Activated CD4-positive, alpha-beta T cell treated with anti-CD3 and anti-CD28 coated beads, Interleukin-2, Interleukin-6, amounts not matched to agents 100 ng/mL and 50 ng/mL, durations not matched to agents 16 hours and 8 hours (primary cell): Measurements from ENCODE around the gene KCTD21.
"Not testable (repeated sequence)": the region's sequence is repeated elsewhere in the genome, so short reads cannot be mapped to it uniquely, and the experiment has no call there.

ENCODE experiments used
- DNase-seq: peaks from one replicate; pipeline ENCODE4 v3.0.0-alpha.2; 2020

The KCTD21 gene

DNA sequence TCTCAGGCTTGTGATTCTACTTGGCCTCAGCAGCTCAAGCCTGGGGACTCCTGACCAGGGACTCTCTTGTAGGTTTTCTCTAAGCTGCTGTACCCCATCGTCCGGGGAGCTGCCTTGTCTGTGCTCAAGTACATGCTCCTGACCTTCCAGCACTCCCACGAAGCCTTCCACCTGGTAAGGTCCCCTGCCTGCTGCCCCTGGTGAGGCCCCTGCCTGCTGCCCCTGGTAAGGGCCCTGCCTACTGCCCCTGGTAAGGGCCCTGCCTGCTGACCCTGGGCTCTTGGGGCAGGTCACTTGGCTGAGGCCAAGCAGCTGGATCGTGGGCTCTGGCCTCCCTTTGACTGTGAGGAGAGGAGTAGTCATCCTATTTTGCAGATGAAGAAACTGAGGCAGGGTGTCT, 11.6 kb upstream of the KCTD21 start:
- no peak for DNase-seq

- no peak for DNase-seq
These were observed 11.2 kb upstream of the KCTD21 start for GRCh38 chr11:78199653-78200015.

GRCh38 chr11:78199015-78199652, 10.7 kb upstream of the KCTD21 start:
- DNase-seq, result no peak

GRCh38 chr11:78197816-78198215, 9.4 kb upstream of the KCTD21 start:
- DNase-seq, result no peak

DNA sequence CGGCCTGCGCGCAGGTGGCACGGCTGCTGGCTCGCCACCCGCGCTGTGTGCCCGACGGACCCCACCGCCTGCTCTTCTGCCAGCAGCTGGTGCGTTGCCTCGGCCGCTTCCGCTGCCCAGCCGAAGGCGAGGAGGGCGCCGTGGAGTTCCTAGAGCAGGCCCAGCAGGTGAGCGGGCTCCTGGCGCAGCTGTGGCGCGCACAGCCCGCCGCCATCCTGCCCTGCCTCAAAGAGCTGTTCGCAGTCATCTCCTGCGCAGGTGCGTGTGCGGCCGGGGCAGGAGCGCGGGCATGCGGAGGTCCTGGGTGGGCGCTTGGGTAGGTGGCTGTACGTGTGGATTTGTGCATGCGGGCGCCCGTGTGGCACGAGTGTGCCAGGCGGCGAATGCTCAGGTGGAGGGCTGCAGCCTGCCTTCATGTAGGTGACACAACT, 8.2 kb upstream of the KCTD21 start:
- DNase-seq, result no peak

DNA sequence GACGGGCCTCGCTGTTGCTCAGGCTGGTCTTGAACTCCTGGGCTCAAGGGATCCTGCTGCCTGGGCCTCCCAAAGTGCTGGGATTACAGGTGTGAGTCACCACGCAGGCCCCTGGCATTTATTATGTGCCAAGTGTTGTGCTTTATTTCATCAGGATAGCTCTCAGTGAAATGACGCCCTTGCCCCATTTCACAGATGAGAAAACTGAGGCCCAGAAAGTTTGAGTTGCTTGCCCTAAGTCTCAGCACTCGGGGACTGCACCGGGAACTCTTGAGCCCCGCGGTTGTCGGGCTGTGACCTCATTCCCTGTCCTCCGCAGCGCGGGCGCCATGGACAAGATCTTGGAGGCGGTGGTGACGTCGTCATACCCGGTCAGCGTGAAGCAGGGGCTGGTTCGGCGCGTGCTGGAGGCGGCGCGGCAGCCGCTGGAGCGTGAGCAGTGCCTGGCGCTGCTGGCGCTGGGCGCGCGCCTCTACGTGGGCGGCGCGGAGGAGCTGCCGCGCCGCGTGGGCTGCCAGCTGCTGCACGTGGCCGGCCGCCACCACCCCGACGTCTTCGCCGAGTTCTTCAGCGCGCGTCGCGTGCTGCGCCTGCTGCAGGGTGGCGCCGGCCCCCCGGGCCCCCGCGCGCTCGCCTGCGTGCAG, 7.6 kb upstream of the KCTD21 start:
- DNase-seq, result no peak

- no peak for DNase-seq
These were observed 6.1 kb upstream of the KCTD21 start for GRCh38 chr11:78194490-78194889.

GRCh38 chr11:78193806-78194205, 5.4 kb upstream of the KCTD21 start:
- no peak for DNase-seq

GRCh38 chr11:78192911-78193351, 4.5 kb upstream of the KCTD21 start:
- DNase-seq, result no peak

DNA sequence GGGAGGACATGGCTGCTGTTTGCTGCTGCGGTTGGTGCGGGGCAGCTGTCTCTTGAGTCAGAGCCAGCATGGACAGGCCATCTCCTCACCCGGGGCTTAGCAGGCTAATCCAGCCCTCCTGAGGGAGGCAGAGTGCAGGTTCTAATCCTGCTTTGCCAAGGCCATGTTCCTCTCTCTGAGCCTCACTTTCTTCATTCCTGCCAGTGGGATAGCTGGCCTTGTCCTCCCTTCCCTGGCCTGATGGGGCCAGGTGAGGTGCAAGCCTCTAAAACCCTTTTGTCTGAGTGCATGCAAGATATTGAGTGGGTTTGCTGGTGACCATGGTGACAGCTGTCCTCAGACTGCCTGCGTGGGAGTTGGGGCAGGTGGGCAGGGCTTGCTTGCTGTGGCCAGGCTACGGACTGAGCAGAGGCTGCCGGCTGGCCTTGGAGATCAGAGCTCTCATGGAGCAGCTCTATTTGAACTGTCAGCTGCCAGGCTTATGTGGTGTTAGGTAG, 3.8 kb upstream of the KCTD21 start:
- no peak for DNase-seq

DNA sequence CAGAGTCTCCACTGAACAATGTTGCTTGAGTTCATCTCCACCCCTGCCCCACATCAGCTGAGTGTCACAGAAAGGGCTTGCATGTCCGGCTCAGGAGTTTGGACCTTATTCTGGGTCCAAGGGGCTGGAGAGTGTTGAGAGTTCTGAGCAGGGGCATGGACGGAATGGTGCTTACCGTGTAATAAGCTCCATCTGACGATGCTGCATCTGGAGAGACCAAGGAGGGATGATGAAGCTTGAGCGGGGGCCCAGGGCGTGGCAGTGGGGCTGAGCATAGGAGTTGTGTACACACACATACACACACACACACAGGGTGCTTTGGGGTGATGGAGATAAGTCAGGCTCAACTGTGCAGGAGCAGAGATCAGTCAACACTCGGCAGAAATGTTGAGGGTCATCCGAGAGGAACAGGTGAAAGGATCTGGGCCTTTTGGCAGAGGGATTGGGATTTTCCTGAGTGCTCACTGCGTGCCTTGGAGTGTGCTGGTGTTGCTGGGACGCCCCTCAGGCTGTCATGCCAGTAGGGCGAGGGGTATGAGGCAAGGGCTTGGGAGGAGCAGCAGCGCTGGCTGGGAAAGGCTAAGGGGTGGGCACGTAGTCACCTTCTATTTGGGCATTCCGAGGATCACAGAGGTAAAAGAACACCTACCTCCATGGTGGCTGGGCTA, 2.6 kb upstream of the KCTD21 start:
- no peak for DNase-seq

GRCh38 chr11:78190374-78190773, 1.9 kb upstream of the KCTD21 start:
- no peak for DNase-seq

- DNase-seq, result no peak
These were observed 1.4 kb upstream of the KCTD21 start for GRCh38 chr11:78189851-78190250.

GRCh38 chr11:78189174-78189724, 823 bp upstream of the KCTD21 start:
- no peak for DNase-seq

- no peak for DNase-seq
These were observed 800 bp downstream of the KCTD21 start for GRCh38 chr11:78187366-78188285.

GRCh38 chr11:78181185-78181584, 7.2 kb downstream of the KCTD21 start:
- DNase-seq, result no peak

GRCh38 chr11:78180751-78181150, 7.7 kb downstream of the KCTD21 start:
- no peak for DNase-seq

DNA sequence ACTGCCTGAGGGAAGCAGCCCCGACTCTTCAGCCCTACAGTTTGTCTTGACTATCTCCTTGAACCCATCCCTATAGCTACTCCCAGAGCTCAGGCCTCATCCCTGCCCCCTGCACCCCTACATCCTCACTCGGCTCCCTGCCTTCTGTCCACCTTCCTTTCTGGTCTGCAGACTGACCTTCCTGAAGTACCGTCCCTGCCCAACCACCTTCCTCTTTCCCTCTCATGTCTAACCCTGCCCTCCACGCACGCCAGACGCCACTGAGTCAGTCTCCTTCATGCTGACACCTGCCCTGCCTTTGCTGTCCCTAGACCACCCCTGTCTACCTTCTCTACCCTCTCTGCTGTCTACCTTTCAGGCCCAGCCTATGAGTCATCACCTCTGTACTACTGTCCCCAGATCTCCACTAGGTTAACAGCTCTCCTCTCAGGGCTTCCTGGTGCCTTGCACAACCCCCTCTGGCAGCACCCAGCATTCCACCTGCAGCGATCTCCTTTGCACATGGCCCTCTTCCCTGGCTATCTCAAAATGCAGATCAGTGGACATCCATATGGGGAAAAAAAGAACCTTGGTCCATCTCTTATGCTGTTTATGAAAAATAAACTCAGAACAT, 8.9 kb downstream of the KCTD21 start:
- no peak for DNase-seq

DNA sequence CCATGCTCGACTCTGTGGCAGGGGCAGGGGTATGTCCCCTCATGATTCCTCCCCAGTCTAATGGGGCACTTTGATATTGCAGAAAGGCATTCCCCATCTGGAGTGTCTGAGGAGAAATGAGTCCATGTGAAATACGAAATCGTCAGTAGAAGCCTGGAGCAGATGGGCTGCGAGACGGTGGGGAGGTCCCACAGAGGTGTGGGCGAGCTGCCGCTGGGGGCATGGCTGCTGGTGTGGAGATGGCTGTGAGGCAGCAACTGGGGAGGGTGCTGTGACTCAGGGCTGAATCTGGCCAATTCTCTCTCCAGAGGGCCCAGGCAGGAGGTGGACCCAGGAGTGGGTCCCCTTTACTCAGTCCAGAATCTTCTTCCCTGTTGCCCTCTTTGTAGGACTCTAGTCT, 11.2 kb downstream of the KCTD21 start:
- DNase-seq, result no peak

GRCh38 chr11:78176605-78177141, 11.8 kb downstream of the KCTD21 start:
- DNase-seq, result no peak

DNA sequence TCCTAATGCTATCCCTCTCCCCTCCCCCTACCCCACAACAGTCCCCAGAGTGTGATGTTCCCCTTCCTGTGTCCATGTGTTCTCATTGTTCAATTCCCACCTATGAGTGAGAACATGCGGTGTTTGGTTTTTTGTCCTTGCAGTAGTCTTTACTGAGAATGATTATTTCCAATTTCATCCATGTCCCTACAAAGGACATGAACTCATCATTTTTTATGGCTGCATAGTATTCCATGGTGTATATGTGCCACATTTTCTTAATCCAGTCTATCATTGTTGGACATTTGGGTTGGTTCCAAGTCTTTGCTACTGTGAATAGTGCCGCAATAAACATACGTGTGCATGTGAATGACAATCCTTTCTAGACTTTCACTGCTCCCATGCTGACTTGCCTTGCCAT, 12.6 kb downstream of the KCTD21 start:
- DNase-seq, result not testable (repeated sequence)

DNA sequence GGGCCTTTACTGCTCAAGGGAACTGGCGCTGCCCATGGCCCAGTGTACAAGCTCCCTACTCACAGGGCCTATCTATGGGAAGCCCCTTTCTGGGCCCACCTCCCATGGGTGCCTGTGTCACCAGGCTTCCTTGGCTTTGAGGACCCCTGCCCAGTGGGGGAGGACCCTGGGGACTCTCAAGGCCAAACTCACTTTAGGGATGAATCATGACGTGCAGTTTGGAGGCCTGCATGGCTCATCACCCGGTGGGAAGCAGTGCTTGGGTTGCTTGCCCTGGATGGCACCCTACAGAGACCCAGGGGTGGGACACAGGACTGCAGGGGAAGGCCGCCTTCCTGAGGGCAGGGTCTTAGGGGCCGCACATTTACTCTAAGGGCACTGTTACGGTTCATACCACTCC, 16.5 kb downstream of the KCTD21 start:
- no peak for DNase-seq
